ENCODE measurements around the gene KIF3C. TPM values are rescaled to one million over a fixed set of nuclear protein-coding genes. Genes with fewer than 3 reads are reported as not detected.
A peak's percentile ranks its signal among the peaks of the same experiment; 100 is the strongest.
"Not testable (repeated sequence)": the region's sequence is repeated elsewhere in the genome, so short reads cannot be mapped to it uniquely, and the experiment has no call there.

KIF3C gene
- total RNA-seq, 1 donor from 2014 or later, result 78.1 TPM

DNA sequence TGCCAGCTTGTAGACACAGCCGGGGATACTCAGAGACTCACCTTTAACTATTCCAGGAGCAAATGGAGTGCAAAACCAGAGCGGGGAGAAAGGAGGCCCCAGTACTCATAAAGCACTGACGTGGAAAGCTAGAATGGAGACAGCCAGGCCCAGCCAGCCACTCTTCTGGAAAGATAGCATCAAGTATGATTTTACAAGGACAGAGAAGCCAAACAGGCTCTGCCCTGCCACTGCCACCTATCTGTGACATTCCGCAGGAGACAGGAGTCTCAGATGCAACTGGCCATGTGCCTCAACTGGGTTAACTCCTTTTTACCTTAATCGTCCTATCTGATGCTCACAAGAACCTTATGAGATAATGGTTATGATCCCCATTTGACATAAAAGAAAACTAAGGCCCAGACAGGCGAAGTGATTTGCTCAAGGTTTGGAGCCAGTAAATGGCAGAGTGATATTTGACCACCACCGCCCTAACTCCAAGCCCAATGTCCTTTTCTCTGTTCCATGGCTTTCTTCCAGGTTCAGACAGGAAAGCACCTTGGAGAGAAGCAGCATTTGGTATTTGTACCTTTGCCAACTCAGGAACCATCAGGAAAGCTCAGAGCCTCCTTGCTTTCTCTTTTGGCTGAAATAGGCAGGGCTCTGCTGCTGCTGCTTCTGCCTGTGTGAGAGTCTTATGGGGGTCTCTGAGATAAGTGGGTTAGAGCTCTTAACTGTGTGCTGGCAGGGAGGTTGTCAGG is 15.6 kb downstream of the KIF3C start:
- DNase-seq (ENCODE audit: low spot score), result no peak
- Mint-ChIP-seq H3K4me1 (ENCODE audit: unreplicated experiment) (peaks cover 17% of the 10 kb centered on the region), H3K36me3 (ENCODE audit: low read depth, unreplicated experiment) (peaks cover 18% of the 10 kb centered on the region), H3K9me3 (ENCODE audit: unreplicated experiment) (no peaks in the 10 kb centered on the region), H3K27ac (ENCODE audit: unreplicated experiment) (no peak overlapping the region), H3K4me3 (ENCODE audit: unreplicated experiment) (no peak overlapping the region), H3K27me3 (ENCODE audit: unreplicated experiment) (peaks cover 3% of the 10 kb centered on the region)
- no peak for TF ChIP-seq CTCF (IDR thresholded peaks at IDR 0.05; ENCODE audit: unreplicated experiment)

DNA sequence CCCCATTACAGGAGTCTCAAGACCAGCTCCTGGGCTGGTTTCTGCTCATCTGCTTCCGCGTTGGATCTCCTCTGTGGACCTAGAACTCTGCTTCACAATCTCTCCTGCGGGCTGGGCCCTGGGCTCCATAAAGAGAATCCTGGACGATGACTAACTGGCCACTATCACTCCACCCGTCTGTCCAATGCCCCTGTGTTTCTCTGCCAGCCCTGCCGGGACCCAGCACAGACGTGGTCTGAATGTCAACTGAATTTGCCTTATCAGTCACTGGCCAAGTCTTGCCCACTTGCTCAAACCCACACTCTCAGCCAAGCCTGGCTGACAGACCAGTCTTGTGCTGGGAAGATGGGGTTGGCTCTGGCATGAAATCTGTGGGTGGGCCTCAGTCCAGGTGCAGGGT is 17.4 kb downstream of the KIF3C start:
- no peak for DNase-seq (ENCODE audit: low spot score)
- Mint-ChIP-seq H3K27me3 (ENCODE audit: unreplicated experiment) (peaks cover 3% of the 10 kb centered on the region), H3K27ac (ENCODE audit: unreplicated experiment) (no peak overlapping the region), H3K4me1 (ENCODE audit: unreplicated experiment) (peaks cover 35% of the 10 kb centered on the region), H3K9me3 (ENCODE audit: unreplicated experiment) (no peaks in the 10 kb centered on the region), H3K36me3 (ENCODE audit: low read depth, unreplicated experiment) (peaks cover 14% of the 10 kb centered on the region), H3K4me3 (ENCODE audit: unreplicated experiment) (no peak overlapping the region)
- TF ChIP-seq CTCF (IDR thresholded peaks at IDR 0.05; ENCODE audit: unreplicated experiment), result no peak

GRCh38 chr2:25960920-25961319 is 21.4 kb downstream of the KIF3C start:
- Mint-ChIP-seq H3K4me3 (ENCODE audit: unreplicated experiment) (peak overlapping the region; percentile 23), H3K4me1 (ENCODE audit: unreplicated experiment) (peaks cover 43% of the 10 kb centered on the region), H3K36me3 (ENCODE audit: low read depth, unreplicated experiment) (peaks cover 24% of the 10 kb centered on the region), H3K27me3 (ENCODE audit: unreplicated experiment) (peaks cover 8% of the 10 kb centered on the region), H3K9me3 (ENCODE audit: unreplicated experiment) (no peaks in the 10 kb centered on the region), H3K27ac (ENCODE audit: unreplicated experiment) (peak overlapping the region; percentile 91)
- TF ChIP-seq CTCF (IDR thresholded peaks at IDR 0.05; ENCODE audit: unreplicated experiment), result no peak
- peak; percentile 28 for DNase-seq (ENCODE audit: low spot score)

GRCh38 chr2:25960396-25960795 is 21.9 kb downstream of the KIF3C start:
- H3K4me1 Mint-ChIP-seq (ENCODE audit: unreplicated experiment), result peaks cover 45% of the 10 kb centered on the region
- H3K27me3 Mint-ChIP-seq (ENCODE audit: unreplicated experiment), result peaks cover 10% of the 10 kb centered on the region
- peaks cover 24% of the 10 kb centered on the region for H3K36me3 Mint-ChIP-seq (ENCODE audit: low read depth, unreplicated experiment)
- H3K4me3 Mint-ChIP-seq (ENCODE audit: unreplicated experiment), result no peak overlapping the region
- peak overlapping the region; percentile 87 for H3K27ac Mint-ChIP-seq (ENCODE audit: unreplicated experiment)
- H3K9me3 Mint-ChIP-seq (ENCODE audit: unreplicated experiment), result no peaks in the 10 kb centered on the region
- DNase-seq (ENCODE audit: low spot score), result no peak
- TF ChIP-seq CTCF (IDR thresholded peaks at IDR 0.05; ENCODE audit: unreplicated experiment), result no peak

DNA sequence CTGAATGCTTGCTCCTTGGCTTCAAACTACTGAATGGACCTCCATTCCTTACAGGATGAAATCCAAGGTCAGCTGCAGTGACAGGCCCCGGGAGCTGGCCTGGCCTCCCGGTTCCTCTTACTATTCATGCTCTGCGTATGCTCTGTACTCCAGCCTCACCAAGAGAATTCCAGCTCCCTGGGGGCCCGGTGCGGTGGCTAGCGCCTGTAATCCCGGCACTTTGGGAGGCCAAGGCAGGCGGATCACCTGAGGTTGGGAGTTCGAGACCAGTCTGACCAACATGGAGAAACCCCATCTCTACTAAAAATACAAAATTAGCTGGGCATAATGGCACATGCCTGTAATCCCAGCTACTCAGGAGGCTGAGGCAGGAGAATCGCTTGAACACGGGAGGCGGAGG is 23.7 kb downstream of the KIF3C start:
- not testable (repeated sequence) for H3K4me3 Mint-ChIP-seq (ENCODE audit: unreplicated experiment); H3K9me3 Mint-ChIP-seq (ENCODE audit: unreplicated experiment); DNase-seq (ENCODE audit: low spot score); H3K27me3 Mint-ChIP-seq (ENCODE audit: unreplicated experiment); H3K27ac Mint-ChIP-seq (ENCODE audit: unreplicated experiment)
- H3K36me3 Mint-ChIP-seq (ENCODE audit: low read depth, unreplicated experiment), result peaks cover 16% of the 10 kb centered on the region
- peaks cover 45% of the 10 kb centered on the region for H3K4me1 Mint-ChIP-seq (ENCODE audit: unreplicated experiment)
